Activated CD8-positive, alpha-beta T cell treated with anti-CD3 and anti-CD28 coated beads, Interleukin-2, amount 10 ng/mL, durations not matched to agents 7 days and 5 days (primary cell): ENCODE results near the gene B3GALT6. TPM values are rescaled to one million over a fixed set of nuclear protein-coding genes. Genes with fewer than 3 reads are reported as not detected.

Source experiments
- ATAC-seq: fragments of 150-1000 bp; cut with Tn5 transposase; one replicate; pipeline ENCODE4 v1.10.0; 2021; ENCODE audit warnings: moderate library complexity
- CTCF ChIA-PET: fragments of 350-600 bp; sonication (Branson Sonifier 250); formaldehyde crosslinking; loops from one replicate; lab custom pipeline; 2021; ENCODE audit warnings: antibody characterized with exemption; lab: Charles Lee
- POLR2A ChIA-PET: fragments of 350-600 bp; sonication (Branson Sonifier 250); formaldehyde crosslinking; loops from one replicate; lab custom pipeline; 2021; ENCODE audit warnings: antibody characterized with exemption; lab: Charles Lee
- DNase-seq: peaks from one replicate; pipeline ENCODE4 v3.0.0-alpha.2; 2020
- H3K27ac Mint-ChIP-seq: one replicate; pipeline ENCODE4 v1.8.0; 2021; ENCODE audit warnings: mild to moderate bottlenecking, mixed read lengths
- H3K27me3 Mint-ChIP-seq: one replicate; pipeline ENCODE4 v1.8.0; 2021; ENCODE audit warnings: low read depth, mixed read lengths
- H3K36me3 Mint-ChIP-seq: one replicate; pipeline ENCODE4 v1.8.0; 2021; ENCODE audit warnings: low read depth, mixed read lengths
- H3K4me1 Mint-ChIP-seq: one replicate; pipeline ENCODE4 v1.8.0; 2021; ENCODE audit warnings: low read depth, mixed read lengths
- H3K4me3 Mint-ChIP-seq: one replicate; pipeline ENCODE4 v1.8.0; 2021; ENCODE audit warnings: mild to moderate bottlenecking, mixed read lengths
- H3K9me3 Mint-ChIP-seq: one replicate; pipeline ENCODE4 v1.8.0; 2022; ENCODE audit warnings: mixed read lengths; ENCODE audit not compliant: insufficient read depth
- total RNA-seq, 2 experiments: library from RNA; stranded (reverse); gene quantifications; one replicate each; pipeline ENCODE4 v1.2.3, GENCODE V29; 2021

The B3GALT6 gene
- total RNA-seq, 2 experiments from 2014 or later, result 21.2 to 22.4 TPM

- Mint-ChIP-seq H3K27ac (no peak overlapping the region), H3K9me3 (peaks cover 6% of the 10 kb centered on the region), H3K4me3 (no peak overlapping the region), H3K27me3 (peaks cover 4% of the 10 kb centered on the region), H3K4me1 (peaks cover 15% of the 10 kb centered on the region), H3K36me3 (peaks cover 7% of the 10 kb centered on the region)
- DNase-seq, result no peak
- ATAC-seq, result no peak
- ChIA-PET POLR2A (no interaction called here), CTCF (interaction anchor here (1.7 kb wide), 1 partner anchor 74 kb away, joined by 5 read pairs; no protein-coding TSS in a partner anchor)
Measured at GRCh38 chr1:1196431-1197187, 35.4 kb upstream of the B3GALT6 start.

GRCh38 chr1:1197188-1197500, 34.9 kb upstream of the B3GALT6 start:
- peaks cover 2% of the 10 kb centered on the region for H3K36me3 Mint-ChIP-seq
- H3K27me3 Mint-ChIP-seq, result peaks cover 2% of the 10 kb centered on the region
- peaks cover 15% of the 10 kb centered on the region for H3K4me1 Mint-ChIP-seq
- H3K4me3 Mint-ChIP-seq, result no peak overlapping the region
- no peak overlapping the region for H3K27ac Mint-ChIP-seq
- POLR2A ChIA-PET, result no interaction called here
- DNase-seq, result no peak
- peaks cover 1% of the 10 kb centered on the region for H3K9me3 Mint-ChIP-seq
- CTCF ChIA-PET, result no interaction called here
- no peak for ATAC-seq

GRCh38 chr1:1197551-1198422, 34.2 kb upstream of the B3GALT6 start:
- H3K9me3 Mint-ChIP-seq, result no peaks in the 10 kb centered on the region
- ChIA-PET CTCF (no interaction called here), POLR2A (no interaction called here)
- peaks cover 15% of the 10 kb centered on the region for H3K4me1 Mint-ChIP-seq
- ATAC-seq, result no peak
- peaks cover 2% of the 10 kb centered on the region for H3K36me3 Mint-ChIP-seq
- DNase-seq, result no peak
- no peak overlapping the region for H3K4me3 Mint-ChIP-seq
- H3K27me3 Mint-ChIP-seq, result peaks cover 2% of the 10 kb centered on the region
- no peak overlapping the region for H3K27ac Mint-ChIP-seq

GRCh38 chr1:1198423-1199140, 33.5 kb upstream of the B3GALT6 start:
- ChIA-PET POLR2A (no interaction called here), CTCF (no interaction called here)
- Mint-ChIP-seq H3K27ac (no peak overlapping the region), H3K9me3 (no peaks in the 10 kb centered on the region), H3K4me3 (no peak overlapping the region), H3K27me3 (peaks cover 2% of the 10 kb centered on the region), H3K4me1 (peaks cover 15% of the 10 kb centered on the region), H3K36me3 (peaks cover 2% of the 10 kb centered on the region)
- DNase-seq, result no peak
- ATAC-seq, result no peak

- H3K27ac Mint-ChIP-seq, result peak overlapping the region; percentile 30
- no peaks in the 10 kb centered on the region for H3K27me3 Mint-ChIP-seq
- H3K36me3 Mint-ChIP-seq, result peaks cover 2% of the 10 kb centered on the region
- no peaks in the 10 kb centered on the region for H3K9me3 Mint-ChIP-seq
- CTCF ChIA-PET, result no interaction called here
- no peak for DNase-seq
- ATAC-seq, result no peak
- no peak overlapping the region for H3K4me3 Mint-ChIP-seq
- POLR2A ChIA-PET, result no interaction called here
- H3K4me1 Mint-ChIP-seq, result peaks cover 15% of the 10 kb centered on the region
Measured at GRCh38 chr1:1199141-1199960, 32.7 kb upstream of the B3GALT6 start.

- H3K4me3 Mint-ChIP-seq, result peak overlapping the region; percentile 34
- DNase-seq, result no peak
- POLR2A ChIA-PET, result no interaction called here
- no peaks in the 10 kb centered on the region for H3K27me3 Mint-ChIP-seq
- CTCF ChIA-PET, result interaction anchor here (1.1 kb wide), 1 partner anchor 78 kb away, joined by 6 read pairs; no protein-coding TSS in a partner anchor
- H3K9me3 Mint-ChIP-seq, result no peaks in the 10 kb centered on the region
- ATAC-seq, result no peak
- peaks cover under 1% of the 10 kb centered on the region for H3K36me3 Mint-ChIP-seq
- peaks cover 15% of the 10 kb centered on the region for H3K4me1 Mint-ChIP-seq
- H3K27ac Mint-ChIP-seq, result peak overlapping the region; percentile 80
Measured at GRCh38 chr1:1199961-1200875, 31.8 kb upstream of the B3GALT6 start.

- ATAC-seq (peak; percentile 76), DNase-seq (peak; percentile 77)
- CTCF ChIA-PET, result interaction anchor here (1.1 kb wide), 1 partner anchor 79 kb away, joined by 6 read pairs; no protein-coding TSS in a partner anchor
- H3K9me3 Mint-ChIP-seq, result no peaks in the 10 kb centered on the region
- POLR2A ChIA-PET, result no interaction called here
- no peaks in the 10 kb centered on the region for H3K36me3 Mint-ChIP-seq
- peaks cover 18% of the 10 kb centered on the region for H3K4me1 Mint-ChIP-seq
- H3K27ac Mint-ChIP-seq, result peak overlapping the region; percentile 80
- H3K27me3 Mint-ChIP-seq, result no peaks in the 10 kb centered on the region
- H3K4me3 Mint-ChIP-seq, result peak overlapping the region; percentile 28
Measured at GRCh38 chr1:1200876-1201810, 30.9 kb upstream of the B3GALT6 start.

GRCh38 chr1:1202831-1203560, 29.0 kb upstream of the B3GALT6 start:
- H3K4me1 Mint-ChIP-seq, result peaks cover 30% of the 10 kb centered on the region
- no peak overlapping the region for H3K4me3 Mint-ChIP-seq
- ATAC-seq, result no peak
- no peaks in the 10 kb centered on the region for H3K9me3 Mint-ChIP-seq
- no peak for DNase-seq
- no peaks in the 10 kb centered on the region for H3K27me3 Mint-ChIP-seq
- H3K36me3 Mint-ChIP-seq, result no peaks in the 10 kb centered on the region
- ChIA-PET POLR2A (no interaction called here), CTCF (no interaction called here)
- H3K27ac Mint-ChIP-seq, result no peak overlapping the region

GRCh38 chr1:1203561-1204424, 28.2 kb upstream of the B3GALT6 start:
- no peak overlapping the region for H3K4me3 Mint-ChIP-seq
- H3K27ac Mint-ChIP-seq, result peak overlapping the region; percentile 77
- POLR2A ChIA-PET, result no interaction called here
- no peaks in the 10 kb centered on the region for H3K9me3 Mint-ChIP-seq
- no peaks in the 10 kb centered on the region for H3K27me3 Mint-ChIP-seq
- CTCF ChIA-PET, result interaction anchor here (2.6 kb wide), 1 partner anchor 81 kb away, joined by 10 read pairs; no protein-coding TSS in a partner anchor
- H3K4me1 Mint-ChIP-seq, result peaks cover 37% of the 10 kb centered on the region
- DNase-seq, result no peak
- H3K36me3 Mint-ChIP-seq, result no peaks in the 10 kb centered on the region
- ATAC-seq, result no peak
